Measurements from ENCODE around the gene PPP1CA. TPM values are rescaled to one million over a fixed set of nuclear protein-coding genes. Genes with fewer than 3 reads are reported as not detected.

The PPP1CA gene
- total and polyA plus RNA-seq, 3 donors from 2014 or later = 79.7 to 129 (median 100) TPM

DNA sequence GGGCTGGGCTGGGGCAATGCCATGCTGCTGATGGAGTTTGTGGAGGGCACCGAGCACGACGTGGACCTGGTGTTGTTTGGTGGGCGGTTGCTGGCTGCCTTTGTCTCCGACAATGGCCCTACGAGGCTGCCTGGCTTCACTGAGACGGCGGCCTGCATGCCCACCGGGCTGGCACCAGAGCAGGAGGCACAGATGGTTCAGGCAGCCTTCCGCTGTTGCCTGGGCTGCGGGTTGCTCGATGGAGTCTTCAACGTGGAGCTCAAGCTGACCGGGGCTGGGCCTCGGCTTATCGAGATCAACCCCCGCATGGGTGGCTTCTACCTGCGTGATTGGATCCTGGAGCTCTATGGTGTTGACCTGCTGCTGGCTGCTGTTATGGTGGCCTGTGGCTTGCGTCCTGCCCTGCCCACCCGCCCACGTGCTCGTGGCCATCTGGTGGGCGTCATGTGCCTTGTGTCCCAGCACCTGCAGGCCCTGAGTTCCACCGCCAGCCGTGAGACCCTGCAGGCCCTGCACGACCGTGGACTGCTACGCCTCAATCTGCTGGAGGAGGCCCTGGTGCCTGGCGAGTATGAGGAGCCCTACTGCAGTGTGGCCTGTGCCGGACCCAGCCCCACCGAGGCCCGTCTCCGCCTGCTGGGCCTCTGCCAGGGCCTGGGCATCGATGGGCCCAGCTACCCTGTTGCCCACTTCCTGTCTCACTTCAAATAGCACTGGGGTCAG lies 22.4 kb upstream of the PPP1CA start:
- Histone ChIP-seq H3K27ac (no peak overlapping the region), H3K27me3 (no peaks in the 10 kb centered on the region), H3K4me3 (no peak overlapping the region), H3K36me3 (ENCODE audit: low read depth, missing control alignments) (no peaks in the 10 kb centered on the region), H3K4me1 (peaks cover 14% of the 10 kb centered on the region), H3K9me3 (no peaks in the 10 kb centered on the region)
- WGBS, 2 donors = 91 to 100% methylated on average over 3 to 34 of the region's 34 CpGs
- DNase-seq = no peak
- TF ChIP-seq, protein P1, sequence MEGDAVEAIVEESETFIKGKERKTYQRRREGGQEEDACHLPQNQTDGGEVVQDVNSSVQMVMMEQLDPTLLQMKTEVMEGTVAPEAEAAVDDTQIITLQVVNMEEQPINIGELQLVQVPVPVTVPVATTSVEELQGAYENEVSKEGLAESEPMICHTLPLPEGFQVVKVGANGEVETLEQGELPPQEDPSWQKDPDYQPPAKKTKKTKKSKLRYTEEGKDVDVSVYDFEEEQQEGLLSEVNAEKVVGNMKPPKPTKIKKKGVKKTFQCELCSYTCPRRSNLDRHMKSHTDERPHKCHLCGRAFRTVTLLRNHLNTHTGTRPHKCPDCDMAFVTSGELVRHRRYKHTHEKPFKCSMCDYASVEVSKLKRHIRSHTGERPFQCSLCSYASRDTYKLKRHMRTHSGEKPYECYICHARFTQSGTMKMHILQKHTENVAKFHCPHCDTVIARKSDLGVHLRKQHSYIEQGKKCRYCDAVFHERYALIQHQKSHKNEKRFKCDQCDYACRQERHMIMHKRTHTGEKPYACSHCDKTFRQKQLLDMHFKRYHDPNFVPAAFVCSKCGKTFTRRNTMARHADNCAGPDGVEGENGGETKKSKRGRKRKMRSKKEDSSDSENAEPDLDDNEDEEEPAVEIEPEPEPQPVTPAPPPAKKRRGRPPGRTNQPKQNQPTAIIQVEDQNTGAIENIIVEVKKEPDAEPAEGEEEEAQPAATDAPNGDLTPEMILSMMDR (IDR thresholded peaks at IDR 0.05) = no peak
- no peak for TF ChIP-seq POLR2A (IDR thresholded peaks at IDR 0.05)
- intact Hi-C loops (cut with DNase I; ENCODE audit: low total_unique reads) = no loop called here

DNA sequence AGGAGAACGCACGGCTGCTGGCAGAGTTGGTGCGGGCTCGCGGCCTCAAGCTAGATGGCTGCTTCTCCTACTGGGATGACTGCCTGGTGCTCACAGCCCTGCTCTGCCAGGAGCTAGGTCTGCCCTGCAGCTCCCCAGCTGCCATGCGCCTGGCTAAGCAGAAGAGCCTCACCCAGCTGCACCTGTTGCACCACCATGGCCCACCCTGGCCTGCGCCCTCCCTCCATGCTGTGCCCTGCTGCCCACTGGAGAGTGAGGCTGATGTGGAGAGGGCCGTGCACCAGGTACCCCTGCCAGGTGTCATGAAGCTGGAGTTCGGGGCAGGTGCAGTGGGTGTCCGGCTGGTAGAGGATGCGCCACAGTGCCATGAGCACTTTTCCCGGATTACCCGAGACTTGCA lies 21.8 kb upstream of the PPP1CA start:
- Histone ChIP-seq H3K36me3 (ENCODE audit: low read depth, missing control alignments) (no peaks in the 10 kb centered on the region), H3K27ac (no peak overlapping the region), H3K9me3 (no peaks in the 10 kb centered on the region), H3K27me3 (no peaks in the 10 kb centered on the region), H3K4me1 (peaks cover 11% of the 10 kb centered on the region), H3K4me3 (no peak overlapping the region)
- 90 to 96% methylated on average over 2 to 13 of the region's 13 CpGs for WGBS, 2 donors
- no peak for DNase-seq
- TF ChIP-seq, protein P1 (IDR thresholded peaks at IDR 0.05) = no peak
- no peak for TF ChIP-seq POLR2A (IDR thresholded peaks at IDR 0.05)
- intact Hi-C loops (cut with DNase I; ENCODE audit: low total_unique reads) = no loop called here

DNA sequence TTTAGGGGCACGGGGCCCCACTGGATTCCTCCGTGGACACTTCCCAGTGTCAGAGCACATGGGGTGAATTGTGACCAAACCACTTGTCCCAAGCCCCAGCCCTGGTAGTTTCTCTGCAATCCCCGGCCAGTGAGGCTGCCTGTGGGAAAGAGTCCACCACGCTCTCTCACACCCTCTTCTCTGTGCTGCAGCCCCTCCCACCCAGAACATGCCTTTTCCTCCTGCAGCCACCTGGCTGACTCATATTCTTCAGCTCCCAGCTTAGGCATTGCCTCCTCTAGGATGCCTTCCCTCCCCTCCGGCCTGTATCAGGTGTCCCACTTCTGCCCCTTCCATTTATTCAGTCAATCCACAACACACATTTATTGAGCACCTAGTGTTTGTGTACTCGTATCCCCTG lies 21.2 kb upstream of the PPP1CA start:
- no peaks in the 10 kb centered on the region for H3K36me3 ChIP-seq (ENCODE audit: low read depth, missing control alignments)
- no peak overlapping the region for H3K27ac ChIP-seq
- 72 to 73% methylated on average over 6 of the region's 6 CpGs for WGBS, 2 donors
- intact Hi-C loops (cut with DNase I; ENCODE audit: low total_unique reads) = no loop called here
- no peak for DNase-seq
- no peaks in the 10 kb centered on the region for H3K27me3 ChIP-seq
- peaks cover 11% of the 10 kb centered on the region for H3K4me1 ChIP-seq
- TF ChIP-seq POLR2A (IDR thresholded peaks at IDR 0.05) = no peak
- H3K4me3 ChIP-seq = no peak overlapping the region
- no peaks in the 10 kb centered on the region for H3K9me3 ChIP-seq

DNA sequence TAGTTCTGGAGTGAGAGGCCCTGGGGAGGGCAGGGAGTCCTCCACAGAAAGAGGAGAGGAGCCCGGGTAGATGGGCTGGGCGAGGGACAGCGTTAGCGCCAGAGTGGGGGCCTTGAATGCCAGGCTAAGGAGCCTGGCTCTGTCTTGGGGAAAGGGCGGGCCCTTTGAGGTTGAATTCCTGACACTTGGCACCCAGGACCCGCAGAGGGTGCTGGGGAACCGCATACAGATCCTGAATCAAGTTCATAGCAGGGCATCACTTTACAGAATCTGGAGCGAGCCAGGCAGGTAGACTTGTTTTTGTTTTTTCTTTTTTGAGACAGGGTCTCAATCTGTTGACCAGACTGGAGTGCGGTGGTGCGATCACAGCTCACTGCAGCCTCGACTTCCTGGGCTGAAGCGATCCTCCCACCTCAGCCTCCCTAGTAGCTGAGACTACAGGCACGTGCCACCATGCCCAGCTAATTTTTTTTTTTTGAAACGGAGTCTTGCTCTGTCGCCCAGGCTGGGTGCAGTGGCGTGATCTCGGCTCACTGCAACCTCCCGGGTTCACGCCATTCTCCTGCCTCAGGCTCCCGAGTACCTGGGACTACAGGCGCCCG lies 19.9 kb upstream of the PPP1CA start:
- H3K27ac ChIP-seq = peak overlapping the region in 1 of 2 donors; percentile 83
- no peaks in the 10 kb centered on the region for H3K27me3 ChIP-seq
- WGBS, 2 donors = 60 to 70% methylated on average over 22 of the region's 22 CpGs
- TF ChIP-seq POLR2A (IDR thresholded peaks at IDR 0.05) = no peak
- TF ChIP-seq, protein P1 (IDR thresholded peaks at IDR 0.05) = no peak
- DNase-seq = no peak
- peaks cover 8% of the 10 kb centered on the region for H3K4me1 ChIP-seq
- no peaks in the 10 kb centered on the region for H3K36me3 ChIP-seq (ENCODE audit: low read depth, missing control alignments)
- intact Hi-C loops (cut with DNase I; ENCODE audit: low total_unique reads) = no loop called here
- H3K4me3 ChIP-seq = peak overlapping the region; percentile 27 to 63
- H3K9me3 ChIP-seq = no peaks in the 10 kb centered on the region

DNA sequence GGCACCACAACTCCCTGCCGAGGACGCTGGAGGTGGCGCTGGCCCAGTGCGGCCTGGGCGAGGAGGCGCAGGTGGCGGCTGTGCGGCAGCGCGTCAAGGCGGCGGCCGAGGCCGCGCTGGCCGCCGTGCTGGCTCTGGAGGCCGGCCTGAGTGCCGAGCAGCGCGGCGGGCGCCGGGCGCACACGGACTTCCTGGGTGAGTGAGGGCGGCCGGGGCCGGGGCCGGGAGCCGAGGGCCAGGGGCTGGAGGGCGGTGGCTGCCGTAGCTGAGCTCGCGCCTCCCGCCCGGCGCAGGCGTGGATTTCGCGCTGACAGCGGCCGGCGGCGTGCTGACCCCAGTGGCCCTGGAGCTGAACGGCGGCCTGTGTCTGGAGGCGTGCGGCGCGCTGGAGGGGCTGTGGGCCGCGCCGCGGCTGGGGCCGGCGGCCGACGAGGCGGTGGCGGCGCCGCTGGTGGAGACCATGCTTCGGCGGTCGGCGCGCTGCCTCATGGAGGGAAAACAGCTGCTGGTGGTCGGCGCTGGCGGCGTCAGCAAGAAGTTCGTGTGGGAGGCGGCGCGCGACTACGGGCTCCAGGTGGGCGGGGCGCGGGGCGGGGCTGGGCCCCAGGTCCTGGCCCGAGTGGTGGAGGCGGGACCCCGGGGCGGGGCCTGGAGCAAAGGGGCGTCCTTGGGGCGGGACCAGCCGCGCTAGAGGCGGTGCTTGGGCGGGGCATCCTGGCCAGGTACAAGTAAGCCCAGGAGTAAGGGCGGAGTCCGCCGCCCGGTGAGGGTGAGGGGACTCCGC lies 19.2 kb upstream of the PPP1CA start:
- peak; percentile 98 for DNase-seq
- Histone ChIP-seq H3K27me3 (no peaks in the 10 kb centered on the region), H3K36me3 (ENCODE audit: low read depth, missing control alignments) (no peaks in the 10 kb centered on the region), H3K4me1 (peaks cover 8% of the 10 kb centered on the region), H3K9me3 (no peaks in the 10 kb centered on the region), H3K27ac (peak overlapping the region in 1 of 2 donors; percentile 83), H3K4me3 (peak overlapping the region; percentile 27 to 63)
- no peak for TF ChIP-seq POLR2A (IDR thresholded peaks at IDR 0.05)
- TF ChIP-seq, protein P1 (IDR thresholded peaks at IDR 0.05) = no peak
- 1% methylated on average over 14 to 63 of the region's 97 CpGs for WGBS, 2 donors
- intact Hi-C loops (cut with DNase I; ENCODE audit: low total_unique reads) = no loop called here
